Stimulated activated CD4-positive, alpha-beta T cell treated with anti-CD3 and anti-CD28 coated beads, Interleukin-1b, Interleukin-23, amount 100 ng/mL, for 48 hours (primary cell): ENCODE measurements around the gene PRSS53.

Experiments used
- DNase-seq: peaks from one replicate; pipeline ENCODE4 v3.0.0-alpha.2; 2020

PRSS53 gene

GRCh38 chr16:31036691-31037090 is 52.1 kb downstream of the PRSS53 start:
- no peak for DNase-seq

GRCh38 chr16:31033709-31034492 is 54.8 kb downstream of the PRSS53 start:
- DNase-seq = peak; percentile 85
